Spleen (tissue), 11 donors: ENCODE results near the gene SMLR1. TPM values are rescaled to one million over a fixed set of nuclear protein-coding genes. Genes with fewer than 3 reads are reported as not detected.

Source experiments
- DNase-seq: peaks from one replicate; pipeline ENCODE4 v3.0.0-alpha.2; 2020
- H3K27ac ChIP-seq, 8 donors: fragments of 200-600 bp; sonication (generic) in 7 of 8; 1 replicate in 4 of 8; 2 replicates in 4 of 8; pipeline versions ENCODE4 v1.5.0 to v1.8.0; 2016 to 2021; ENCODE audit warnings: inconsistent platforms in 4 of 8, mild to moderate bottlenecking in 4 of 8, moderate library complexity in 1 of 8
- H3K27me3 ChIP-seq, 7 donors: fragments of 200-600 bp; sonication (generic) in 6 of 7; replicated peaks in 1 of 7; 1 replicate in 4 of 7; 2 replicates in 3 of 7; pipeline versions ENCODE4 v1.5.0 to v1.8.0; 2016 to 2021; ENCODE audit warnings: inconsistent platforms in 3 of 7, mild to moderate bottlenecking in 1 of 7
- H3K36me3 ChIP-seq, 6 donors: fragments of 200-600 bp; sonication (generic) in 5 of 6; 1 replicate in 4 of 6; 2 replicates in 2 of 6; pipeline versions ENCODE4 v1.5.0 to v1.8.0; 2016 to 2021; ENCODE audit warnings: inconsistent platforms in 2 of 6
- H3K4me1 ChIP-seq, 6 donors: fragments of 200-600 bp; sonication (generic) in 5 of 6; 1 replicate in 3 of 6; 2 replicates in 3 of 6; pipeline versions ENCODE4 v1.5.0 to v1.8.0; 2016 to 2021; ENCODE audit warnings: inconsistent platforms in 3 of 6
- H3K4me3 ChIP-seq, 8 donors: fragments of 200-600 bp; sonication (generic) in 7 of 8; 1 replicate in 4 of 8; 2 replicates in 4 of 8; pipeline versions ENCODE4 v1.5.0 to v1.8.0; 2016 to 2021; ENCODE audit warnings: inconsistent platforms in 4 of 8, mild to moderate bottlenecking in 4 of 8, moderate library complexity in 2 of 8
- H3K9me3 ChIP-seq, 8 donors: fragments of 200-600 bp; sonication (generic) in 7 of 8; 1 replicate in 4 of 8; 2 replicates in 4 of 8; pipeline versions ENCODE4 v1.5.0 to v1.8.0; 2016 to 2021; ENCODE audit warnings: inconsistent platforms in 4 of 8
- POLR2A ChIP-seq, 3 donors: fragments of 450-650 bp; IDR thresholded peaks; one replicate each; pipeline ENCODE4 v1.5.1; 2017; ENCODE audit warnings: antibody characterized with exemption in 3 of 3, mild to moderate bottlenecking in 1 of 3
- POLR2AphosphoS5 ChIP-seq, 3 donors: sonication (generic); formaldehyde crosslinking; IDR thresholded peaks; one replicate each; pipeline ENCODE4 v1.5.1; 2017; ENCODE audit warnings: antibody characterized with exemption in 3 of 3
- WGBS, 5 donors: extraction: QIAGEN DNeasy Blood & Tissue Kit in 3 of 5; methylation state at CpG; one replicate each; pipeline versions ENCODE4 v1.1.5 to v1.1.7; 2013 to 2018; 5-methylcytosine and 5-hydroxymethylcytosine counted together
- intact Hi-C: fragments of 100-400 bp; cut with DNase I; formaldehyde crosslinking; loops from one replicate; pipeline ENCODE4 v1.15.0; 2023; ENCODE audit warnings: low total_unique reads
- polyA plus RNA-seq, 3 donors: library from polyadenylated mRNA; stranded (reverse); fragments of 200-250 nt; gene quantifications; one replicate each; pipeline ENCODE4 v1.2.1, GENCODE V29; 2013
- total RNA-seq, 7 donors: library from RNA; depleted of rRNA in 3 of 7; stranded (reverse); fragments of >200 nt in 3 of 7; fragmentation: NEBNext Ultra II Directional in 4 of 7; extraction: Animal tissue kit (Norgen Biotek cat#: 25700) in 4 of 7; gene quantifications; one replicate each; pipeline versions ENCODE4 v1.1.0 to v1.2.1, GENCODE V29; 2016 to 2021
- TF ChIP-seq, protein P1 (sequence below), 11 experiments: fragments of 200-600 bp in 7 of 11; fragments of 450-650 bp in 4 of 11; sonication (generic) in 4 of 11; IDR thresholded peaks in 8 of 11; conservative IDR thresholded peaks in 3 of 11; 1 replicate in 7 of 11; 2 replicates in 4 of 11; pipeline versions ENCODE4 v1.4.0 to v1.8.0; 2016 to 2021; ENCODE audit warnings: antibody characterized with exemption in 11 of 11, inconsistent platforms in 4 of 11, mild to moderate bottlenecking in 1 of 11
- donor health status: healthy with polysubstance abuse.
- donor health status: DM: no; HTN: no; CAD: no; lungs with moderate emphysema.
- donor health status: DM: no; HTN: no; CAD: no.
- donor health status: Bipolar disorder and iron deficiency.
- donor health status: healthy.
- donor health status: DM: no; HTN: no; CAD: no.
- donor health status: DM: yes; HTN: yes; CAD: no.

SMLR1 gene
- total and polyA plus RNA-seq, 10 donors = not detected

DNA sequence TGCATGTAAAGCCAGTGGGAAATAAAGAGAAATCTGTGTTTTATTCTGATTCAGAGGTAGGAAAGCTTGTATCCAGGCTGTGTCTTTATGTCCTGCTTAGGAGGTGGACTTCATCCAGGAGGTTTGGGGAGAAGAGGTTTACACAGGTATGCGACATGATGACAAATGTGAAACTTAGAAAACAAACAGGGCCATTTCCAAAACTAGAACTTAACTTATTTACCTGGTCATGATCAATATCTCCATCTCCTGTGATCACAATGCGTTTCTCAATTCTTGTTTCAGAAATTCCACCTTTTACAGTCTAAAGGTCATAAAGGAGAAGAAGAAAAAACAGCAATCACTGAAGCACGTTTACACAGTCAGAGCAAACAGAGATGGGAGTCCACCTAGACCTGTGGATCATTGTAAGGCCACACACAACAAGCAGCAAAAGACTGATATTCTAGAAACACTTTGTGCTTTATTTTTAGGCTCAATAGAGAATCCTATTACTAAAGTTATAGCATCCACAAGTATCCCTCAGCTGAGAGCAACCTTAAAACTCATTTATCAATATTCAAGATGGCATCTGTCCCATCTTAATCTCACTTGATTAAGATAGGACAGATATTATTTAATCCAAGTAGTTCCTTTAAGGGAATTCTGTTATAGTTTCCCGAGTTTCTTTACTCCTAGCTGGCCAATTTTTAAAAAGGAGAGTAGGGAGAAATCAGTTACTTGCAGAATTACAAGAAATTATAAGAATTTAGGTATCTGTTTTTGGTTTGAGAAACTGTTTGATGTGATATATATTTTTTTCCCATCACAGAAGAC is 36.4 kb downstream of the SMLR1 start:
- 87 to 93% (median 90%) methylated on average over 4 of the region's 4 CpGs for WGBS, 5 donors
- peaks cover 0 to 85% (median 10%) of the 10 kb centered on the region in 6 donors for H3K36me3 ChIP-seq
- H3K4me3 ChIP-seq = no peak overlapping the region
- no peaks in the 10 kb centered on the region for H3K9me3 ChIP-seq
- intact Hi-C loops = no loop called here
- no peak for DNase-seq
- no peaks in the 10 kb centered on the region for H3K27me3 ChIP-seq
- TF ChIP-seq, protein P1, sequence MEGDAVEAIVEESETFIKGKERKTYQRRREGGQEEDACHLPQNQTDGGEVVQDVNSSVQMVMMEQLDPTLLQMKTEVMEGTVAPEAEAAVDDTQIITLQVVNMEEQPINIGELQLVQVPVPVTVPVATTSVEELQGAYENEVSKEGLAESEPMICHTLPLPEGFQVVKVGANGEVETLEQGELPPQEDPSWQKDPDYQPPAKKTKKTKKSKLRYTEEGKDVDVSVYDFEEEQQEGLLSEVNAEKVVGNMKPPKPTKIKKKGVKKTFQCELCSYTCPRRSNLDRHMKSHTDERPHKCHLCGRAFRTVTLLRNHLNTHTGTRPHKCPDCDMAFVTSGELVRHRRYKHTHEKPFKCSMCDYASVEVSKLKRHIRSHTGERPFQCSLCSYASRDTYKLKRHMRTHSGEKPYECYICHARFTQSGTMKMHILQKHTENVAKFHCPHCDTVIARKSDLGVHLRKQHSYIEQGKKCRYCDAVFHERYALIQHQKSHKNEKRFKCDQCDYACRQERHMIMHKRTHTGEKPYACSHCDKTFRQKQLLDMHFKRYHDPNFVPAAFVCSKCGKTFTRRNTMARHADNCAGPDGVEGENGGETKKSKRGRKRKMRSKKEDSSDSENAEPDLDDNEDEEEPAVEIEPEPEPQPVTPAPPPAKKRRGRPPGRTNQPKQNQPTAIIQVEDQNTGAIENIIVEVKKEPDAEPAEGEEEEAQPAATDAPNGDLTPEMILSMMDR (IDR thresholded peaks at IDR 0.05 in 8 of 11, conservative IDR thresholded peaks at IDR 0.05 in 3 of 11) = no peak
- TF ChIP-seq POLR2AphosphoS5 (IDR thresholded peaks at IDR 0.05) (no peak), POLR2A (IDR thresholded peaks at IDR 0.05) (no peak)
- H3K4me1 ChIP-seq = no peaks in the 10 kb centered on the region
- no peak overlapping the region for H3K27ac ChIP-seq

DNA sequence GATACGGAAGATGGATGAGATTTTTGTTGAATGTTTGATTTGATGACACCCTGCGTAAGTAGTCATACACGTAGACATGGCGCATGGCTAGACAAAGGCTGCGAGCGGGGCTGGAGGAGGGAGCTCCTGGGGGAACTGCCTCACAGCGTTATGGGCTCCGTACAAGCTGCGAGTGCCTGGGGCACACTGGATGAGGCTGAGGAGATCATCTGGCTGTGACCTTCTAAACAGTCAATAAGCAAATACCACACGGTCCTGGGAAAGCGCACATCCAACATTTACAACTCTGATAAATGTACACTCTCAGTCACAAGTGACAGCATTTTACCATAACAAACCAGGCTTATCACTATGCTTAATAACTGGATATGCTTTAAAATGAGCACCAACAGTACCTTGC is 37.1 kb downstream of the SMLR1 start:
- Histone ChIP-seq H3K4me3 (no peak overlapping the region), H3K27ac (no peak overlapping the region), H3K4me1 (no peaks in the 10 kb centered on the region), H3K9me3 (no peaks in the 10 kb centered on the region), H3K27me3 (no peaks in the 10 kb centered on the region), H3K36me3 (peaks cover 0 to 84% (median 10%) of the 10 kb centered on the region in 6 donors)
- intact Hi-C loops = no loop called here
- 93 to 96% (median 96%) methylated on average over 11 of the region's 11 CpGs for whole genome bisulfite sequencing, 5 donors
- TF ChIP-seq, protein P1 (IDR thresholded peaks at IDR 0.05 in 8 of 11, conservative IDR thresholded peaks at IDR 0.05 in 3 of 11) = no peak
- TF ChIP-seq POLR2A (IDR thresholded peaks at IDR 0.05) (no peak), POLR2AphosphoS5 (IDR thresholded peaks at IDR 0.05) (no peak)
- no peak for DNase-seq

DNA sequence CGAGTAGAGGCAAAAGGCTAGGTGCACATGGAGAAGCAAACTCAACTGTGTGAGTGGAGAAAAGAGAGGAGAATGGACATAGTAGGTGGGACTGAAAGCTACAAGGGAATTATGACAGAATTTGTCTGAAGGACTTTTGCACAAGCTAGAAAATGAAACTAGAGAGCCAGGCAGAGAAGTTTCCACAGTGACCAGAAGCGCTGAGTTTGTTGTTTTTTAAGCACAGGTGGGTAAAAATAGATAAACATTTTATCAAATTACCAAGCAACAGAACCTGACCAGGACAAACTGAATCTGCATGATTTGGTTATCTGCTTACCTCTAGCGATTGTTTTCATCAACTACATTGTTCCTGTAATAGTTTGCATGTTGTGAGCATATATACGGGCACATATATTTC is 38.6 kb downstream of the SMLR1 start:
- Histone ChIP-seq H3K4me1 (no peaks in the 10 kb centered on the region), H3K36me3 (peaks cover 0 to 81% (median 13%) of the 10 kb centered on the region in 6 donors), H3K27me3 (no peaks in the 10 kb centered on the region), H3K4me3 (no peak overlapping the region), H3K27ac (no peak overlapping the region), H3K9me3 (no peaks in the 10 kb centered on the region)
- WGBS, 5 donors = 92 to 98% (median 95%) methylated on average over 4 of the region's 4 CpGs
- TF ChIP-seq POLR2A (IDR thresholded peaks at IDR 0.05) = no peak
- TF ChIP-seq POLR2AphosphoS5 (IDR thresholded peaks at IDR 0.05) = no peak
- TF ChIP-seq, protein P1 (IDR thresholded peaks at IDR 0.05 in 8 of 11, conservative IDR thresholded peaks at IDR 0.05 in 3 of 11) = no peak
- intact Hi-C loops = no loop called here
- no peak for DNase-seq

DNA sequence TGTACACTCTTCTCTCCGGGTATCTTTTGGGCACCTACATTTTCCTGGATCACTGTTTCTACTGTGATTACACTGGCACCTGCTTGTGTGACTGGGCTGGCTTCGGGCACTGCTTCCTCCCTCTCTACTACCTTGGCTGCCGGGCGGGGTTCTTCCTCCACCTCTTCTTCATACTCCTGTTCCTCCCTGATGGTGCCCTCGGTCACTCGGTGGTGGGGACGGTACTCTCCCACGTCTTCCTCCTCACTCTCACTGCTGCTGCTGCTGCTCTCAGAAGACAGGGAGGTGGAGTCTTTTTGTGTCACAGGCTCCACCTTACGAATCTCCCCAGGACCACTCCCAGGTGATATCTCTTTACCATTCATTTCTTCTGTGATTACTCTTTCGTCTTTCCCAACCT is 42.5 kb downstream of the SMLR1 start:
- Histone ChIP-seq H3K27me3 (no peaks in the 10 kb centered on the region), H3K36me3 (peaks cover 0 to 44% (median 6%) of the 10 kb centered on the region in 6 donors), H3K9me3 (no peaks in the 10 kb centered on the region), H3K27ac (no peak overlapping the region), H3K4me3 (no peak overlapping the region), H3K4me1 (no peaks in the 10 kb centered on the region)
- 87 to 97% (median 92%) methylated on average over 10 of the region's 10 CpGs for WGBS, 5 donors
- TF ChIP-seq POLR2A (IDR thresholded peaks at IDR 0.05) (no peak), POLR2AphosphoS5 (IDR thresholded peaks at IDR 0.05) (no peak)
- TF ChIP-seq, protein P1 (IDR thresholded peaks at IDR 0.05 in 8 of 11, conservative IDR thresholded peaks at IDR 0.05 in 3 of 11) = no peak
- intact Hi-C loops = loop anchor here (10.0 kb wide), 1 partner anchor 545 kb away; no protein-coding TSS in a partner anchor
- no peak for DNase-seq
